OCI-LY3 (cell line): ENCODE measurements around the gene CEP19.

Experiments
- EZH2phosphoT487 ChIP-seq: fragments of 200-600 bp; shearing (Covaris generic); IDR thresholded peaks from 2 replicates; pipeline ENCODE4 v1.6.1; 2018; ENCODE audit warnings: antibody characterized with exemption, mixed run types, low read depth
- TF ChIP-seq, protein P1 (sequence below): fragments of 200-600, 300-600 bp; sonication (generic); IDR thresholded peaks from 2 replicates; pipeline ENCODE4 v1.5.1; 2014; ENCODE audit warnings: antibody characterized with exemption, low read length, low read depth

- TF ChIP-seq, protein P1, sequence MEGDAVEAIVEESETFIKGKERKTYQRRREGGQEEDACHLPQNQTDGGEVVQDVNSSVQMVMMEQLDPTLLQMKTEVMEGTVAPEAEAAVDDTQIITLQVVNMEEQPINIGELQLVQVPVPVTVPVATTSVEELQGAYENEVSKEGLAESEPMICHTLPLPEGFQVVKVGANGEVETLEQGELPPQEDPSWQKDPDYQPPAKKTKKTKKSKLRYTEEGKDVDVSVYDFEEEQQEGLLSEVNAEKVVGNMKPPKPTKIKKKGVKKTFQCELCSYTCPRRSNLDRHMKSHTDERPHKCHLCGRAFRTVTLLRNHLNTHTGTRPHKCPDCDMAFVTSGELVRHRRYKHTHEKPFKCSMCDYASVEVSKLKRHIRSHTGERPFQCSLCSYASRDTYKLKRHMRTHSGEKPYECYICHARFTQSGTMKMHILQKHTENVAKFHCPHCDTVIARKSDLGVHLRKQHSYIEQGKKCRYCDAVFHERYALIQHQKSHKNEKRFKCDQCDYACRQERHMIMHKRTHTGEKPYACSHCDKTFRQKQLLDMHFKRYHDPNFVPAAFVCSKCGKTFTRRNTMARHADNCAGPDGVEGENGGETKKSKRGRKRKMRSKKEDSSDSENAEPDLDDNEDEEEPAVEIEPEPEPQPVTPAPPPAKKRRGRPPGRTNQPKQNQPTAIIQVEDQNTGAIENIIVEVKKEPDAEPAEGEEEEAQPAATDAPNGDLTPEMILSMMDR = no peak
- no peak for TF ChIP-seq EZH2phosphoT487
Observed at GRCh38 chr3:196757876-196758739, 46.1 kb upstream of the CEP19 start.
